ENCODE measurements around the gene PTPRH.
A peak's percentile ranks its signal among the peaks of the same experiment; 100 is the strongest.

The PTPRH gene

DNA sequence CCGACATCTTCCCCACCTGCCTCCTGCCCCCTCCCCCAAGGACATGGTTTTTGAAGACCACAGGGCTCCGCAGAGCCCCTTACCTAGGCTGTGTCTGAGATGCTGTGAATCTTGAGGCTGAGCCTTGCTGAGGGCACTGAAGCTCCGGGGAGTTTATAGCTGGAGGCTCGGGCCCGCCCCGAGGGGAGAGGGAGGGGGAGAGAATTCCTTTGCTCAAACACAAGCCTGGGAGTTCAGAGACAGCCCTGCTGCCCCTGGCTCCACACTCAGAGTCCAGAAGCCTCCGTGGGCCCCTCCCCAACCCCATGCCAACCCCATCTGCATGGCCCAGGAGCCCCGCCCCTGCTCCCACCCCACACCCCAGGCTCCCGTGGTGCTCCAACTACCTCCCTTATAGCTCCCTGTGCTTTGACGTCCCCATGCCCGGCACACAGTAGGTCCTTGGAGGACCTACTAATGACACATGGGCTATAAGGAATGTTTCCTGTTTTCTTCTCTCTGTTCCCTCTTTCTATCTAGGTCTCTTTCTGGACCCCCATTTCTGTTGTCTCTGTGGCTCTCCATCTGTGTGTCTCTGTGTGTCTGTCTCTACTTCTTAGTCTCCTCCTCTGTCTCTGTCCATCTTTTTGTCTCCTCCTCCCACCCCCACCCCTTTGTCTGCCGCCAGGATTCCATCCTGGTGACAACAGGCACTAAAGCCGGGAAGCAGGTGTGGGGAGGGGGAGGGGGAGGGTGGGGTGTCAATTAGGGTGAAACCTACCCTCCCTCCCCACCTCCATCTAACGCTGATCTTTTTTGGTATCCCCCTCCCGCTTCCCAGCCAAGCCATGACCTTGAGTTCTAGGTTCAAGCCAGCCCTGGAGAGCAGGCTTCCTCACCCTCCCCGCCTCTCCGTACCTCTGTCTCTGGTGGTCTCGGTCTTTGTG, 60.0 kb downstream of the PTPRH start, which contains the start of gene TNNT1:
TSS of gene TNNT1 (minus strand) at position 129 of the 926 bp plus-strand sequence. CDS start 2,049 bp downstream, outside the sequence.
- Mint-ChIP-seq H3K36me3 (ENCODE audit: low read depth) (peaks cover 12% of the 10 kb centered on the region), H3K9me3 (peaks cover 14% of the 10 kb centered on the region), H3K27me3 (ENCODE audit: low read depth, poor library complexity) (peaks cover 50% of the 10 kb centered on the region), H3K4me1 (peaks cover 28% of the 10 kb centered on the region), H3K27ac (no peak within 1 kb of the TSS), H3K4me3 (peak within 1 kb of the TSS; percentile 62)
- TF ChIP-seq, protein P1, sequence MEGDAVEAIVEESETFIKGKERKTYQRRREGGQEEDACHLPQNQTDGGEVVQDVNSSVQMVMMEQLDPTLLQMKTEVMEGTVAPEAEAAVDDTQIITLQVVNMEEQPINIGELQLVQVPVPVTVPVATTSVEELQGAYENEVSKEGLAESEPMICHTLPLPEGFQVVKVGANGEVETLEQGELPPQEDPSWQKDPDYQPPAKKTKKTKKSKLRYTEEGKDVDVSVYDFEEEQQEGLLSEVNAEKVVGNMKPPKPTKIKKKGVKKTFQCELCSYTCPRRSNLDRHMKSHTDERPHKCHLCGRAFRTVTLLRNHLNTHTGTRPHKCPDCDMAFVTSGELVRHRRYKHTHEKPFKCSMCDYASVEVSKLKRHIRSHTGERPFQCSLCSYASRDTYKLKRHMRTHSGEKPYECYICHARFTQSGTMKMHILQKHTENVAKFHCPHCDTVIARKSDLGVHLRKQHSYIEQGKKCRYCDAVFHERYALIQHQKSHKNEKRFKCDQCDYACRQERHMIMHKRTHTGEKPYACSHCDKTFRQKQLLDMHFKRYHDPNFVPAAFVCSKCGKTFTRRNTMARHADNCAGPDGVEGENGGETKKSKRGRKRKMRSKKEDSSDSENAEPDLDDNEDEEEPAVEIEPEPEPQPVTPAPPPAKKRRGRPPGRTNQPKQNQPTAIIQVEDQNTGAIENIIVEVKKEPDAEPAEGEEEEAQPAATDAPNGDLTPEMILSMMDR (IDR thresholded peaks at IDR 0.05): no peak
- peak; percentile 56 for DNase-seq

DNA sequence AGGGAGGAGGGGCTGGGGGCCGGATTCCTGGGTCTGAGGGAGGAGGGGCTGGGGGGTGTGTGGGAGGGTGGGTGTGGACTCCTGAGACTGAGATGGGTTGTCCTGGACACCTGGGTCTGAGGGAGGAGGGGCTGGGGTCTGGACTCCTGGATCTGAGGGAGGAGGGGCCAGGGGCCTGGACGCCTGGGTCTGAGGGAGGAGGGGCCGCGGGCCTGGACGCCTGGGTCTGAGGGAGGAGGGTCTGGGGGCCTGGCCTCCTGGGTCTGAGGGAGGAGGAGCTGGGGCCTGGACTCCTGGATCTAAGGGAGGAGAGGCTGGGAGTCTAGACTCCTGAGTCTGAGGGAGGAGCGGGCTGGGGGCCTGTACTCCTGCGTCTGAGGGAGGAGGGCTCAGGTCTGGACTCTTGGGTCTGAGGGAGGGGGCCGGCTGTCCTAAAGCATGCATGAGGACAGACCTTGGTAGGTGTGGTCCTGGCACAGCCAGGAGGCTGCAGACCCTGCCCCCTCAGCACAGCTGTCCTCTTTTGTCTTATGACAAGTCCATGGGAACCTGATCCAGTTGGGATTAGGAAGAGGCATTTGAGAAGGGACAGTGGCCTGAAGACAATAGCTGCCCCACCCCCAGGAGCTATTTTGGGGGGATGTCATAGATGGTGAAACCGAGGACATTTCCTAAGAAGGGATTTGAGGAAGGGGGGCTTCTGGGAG, 61.6 kb downstream of the PTPRH start:
- Mint-ChIP-seq H3K4me1 (peaks cover 28% of the 10 kb centered on the region), H3K9me3 (peaks cover 7% of the 10 kb centered on the region), H3K27me3 (ENCODE audit: low read depth, poor library complexity) (peaks cover 57% of the 10 kb centered on the region), H3K36me3 (ENCODE audit: low read depth) (peaks cover 8% of the 10 kb centered on the region), H3K4me3 (no peak overlapping the region), H3K27ac (no peak overlapping the region)
- TF ChIP-seq, protein P1 (IDR thresholded peaks at IDR 0.05): no peak
- no peak for DNase-seq

GRCh38 chr19:55146705-55147273, 62.5 kb downstream of the PTPRH start:
- Mint-ChIP-seq H3K4me1 (peaks cover 28% of the 10 kb centered on the region), H3K9me3 (peaks cover 4% of the 10 kb centered on the region), H3K36me3 (ENCODE audit: low read depth) (peaks cover 6% of the 10 kb centered on the region), H3K4me3 (peak overlapping the region; percentile 28), H3K27ac (no peak overlapping the region), H3K27me3 (ENCODE audit: low read depth, poor library complexity) (peaks cover 57% of the 10 kb centered on the region)
- peak; percentile 57 for DNase-seq
- TF ChIP-seq, protein P1 (IDR thresholded peaks at IDR 0.05): no peak

DNA sequence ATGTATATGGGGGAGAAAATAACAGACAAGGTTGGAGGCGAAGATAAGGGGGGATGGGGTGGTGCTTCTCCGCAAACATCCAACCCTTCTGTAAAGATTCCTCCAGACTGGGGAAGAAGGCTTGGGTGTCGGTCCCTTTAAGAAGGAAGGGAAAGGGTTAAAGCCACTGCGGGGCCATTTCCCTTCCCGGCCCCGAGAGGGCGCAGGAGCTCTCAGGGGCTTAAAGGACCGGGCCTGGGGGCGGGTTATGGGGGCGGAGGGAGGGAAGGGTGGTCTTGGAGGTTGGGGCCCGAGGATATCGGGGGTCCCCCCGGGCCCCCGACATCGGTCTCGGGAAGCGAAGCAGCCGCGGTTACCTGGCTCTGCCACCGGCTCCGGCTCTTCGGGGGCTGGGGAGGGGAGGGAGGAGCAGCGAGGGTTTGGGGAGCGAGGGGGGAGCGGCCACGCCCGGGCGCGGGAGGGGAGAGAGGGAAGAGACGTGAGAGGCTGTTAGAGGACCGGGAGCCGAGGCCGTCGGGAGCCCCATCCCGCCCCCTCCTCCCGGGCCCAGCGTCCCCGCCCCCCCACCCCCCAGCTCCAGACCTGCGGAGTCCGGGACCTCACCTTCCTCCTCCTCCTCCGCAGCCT, 63.1 kb downstream of the PTPRH start:
- Mint-ChIP-seq H3K9me3 (no peaks in the 10 kb centered on the region), H3K27me3 (ENCODE audit: low read depth, poor library complexity) (peaks cover 59% of the 10 kb centered on the region), H3K36me3 (ENCODE audit: low read depth) (no peaks in the 10 kb centered on the region), H3K4me3 (peak overlapping the region; percentile 38), H3K27ac (no peak overlapping the region), H3K4me1 (peaks cover 30% of the 10 kb centered on the region)
- TF ChIP-seq, protein P1 (IDR thresholded peaks at IDR 0.05): peak; percentile 51
- DNase-seq: peak; percentile 39

DNA sequence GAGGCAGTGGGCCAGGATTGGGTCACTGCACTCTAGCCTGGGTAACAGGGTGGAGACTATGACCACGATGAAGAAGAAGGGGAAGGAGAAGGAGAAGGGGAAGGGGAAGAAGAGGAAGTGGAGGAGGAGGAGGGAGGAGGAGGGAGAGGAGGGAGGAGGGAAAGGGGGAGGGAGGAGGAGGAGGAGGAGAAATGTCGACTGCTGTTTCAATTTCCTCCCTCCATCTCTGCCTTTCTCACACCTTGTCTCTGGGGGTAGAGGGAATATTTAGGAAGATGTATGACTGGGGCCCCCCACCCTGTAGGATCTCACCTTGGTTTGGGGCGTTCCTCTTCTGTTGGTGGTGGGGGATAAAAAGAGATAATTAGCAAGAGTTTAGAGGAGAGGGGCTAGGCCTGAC, 64.1 kb downstream of the PTPRH start:
- H3K27me3 Mint-ChIP-seq (ENCODE audit: low read depth, poor library complexity): peaks cover 58% of the 10 kb centered on the region
- peaks cover 32% of the 10 kb centered on the region for H3K4me1 Mint-ChIP-seq
- no peak overlapping the region for H3K4me3 Mint-ChIP-seq
- no peaks in the 10 kb centered on the region for H3K36me3 Mint-ChIP-seq (ENCODE audit: low read depth)
- TF ChIP-seq, protein P1 (IDR thresholded peaks at IDR 0.05): no peak
- no peak for DNase-seq
- H3K9me3 Mint-ChIP-seq: no peaks in the 10 kb centered on the region
- no peak overlapping the region for H3K27ac Mint-ChIP-seq
